NCI-H1694 (cell line): Measurements from ENCODE around the gene TNNI2.

Experiments
- DNase-seq: peaks from one replicate; lab custom pipeline; 2025; lab: John Stamatoyannopoulos, UW

The TNNI2 gene

DNA sequence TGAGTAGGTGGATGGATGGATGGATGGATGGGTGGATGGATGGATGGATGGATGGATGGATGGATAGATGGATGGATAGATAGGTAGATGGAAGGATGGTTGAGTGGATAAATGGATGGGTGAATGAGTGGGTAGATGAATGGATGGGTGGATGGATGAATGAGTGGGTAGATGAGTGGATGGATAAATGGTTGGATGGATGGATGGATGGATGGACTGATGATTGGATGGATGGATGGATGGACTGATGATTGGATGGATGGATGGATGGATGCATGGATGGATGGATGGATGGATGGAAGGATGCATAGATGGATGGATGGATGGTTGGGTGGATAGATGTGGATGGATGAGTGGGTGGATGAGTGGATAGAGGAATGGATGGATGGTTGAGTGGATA, 17.2 kb upstream of the TNNI2 start:
- no peak for DNase-seq

DNA sequence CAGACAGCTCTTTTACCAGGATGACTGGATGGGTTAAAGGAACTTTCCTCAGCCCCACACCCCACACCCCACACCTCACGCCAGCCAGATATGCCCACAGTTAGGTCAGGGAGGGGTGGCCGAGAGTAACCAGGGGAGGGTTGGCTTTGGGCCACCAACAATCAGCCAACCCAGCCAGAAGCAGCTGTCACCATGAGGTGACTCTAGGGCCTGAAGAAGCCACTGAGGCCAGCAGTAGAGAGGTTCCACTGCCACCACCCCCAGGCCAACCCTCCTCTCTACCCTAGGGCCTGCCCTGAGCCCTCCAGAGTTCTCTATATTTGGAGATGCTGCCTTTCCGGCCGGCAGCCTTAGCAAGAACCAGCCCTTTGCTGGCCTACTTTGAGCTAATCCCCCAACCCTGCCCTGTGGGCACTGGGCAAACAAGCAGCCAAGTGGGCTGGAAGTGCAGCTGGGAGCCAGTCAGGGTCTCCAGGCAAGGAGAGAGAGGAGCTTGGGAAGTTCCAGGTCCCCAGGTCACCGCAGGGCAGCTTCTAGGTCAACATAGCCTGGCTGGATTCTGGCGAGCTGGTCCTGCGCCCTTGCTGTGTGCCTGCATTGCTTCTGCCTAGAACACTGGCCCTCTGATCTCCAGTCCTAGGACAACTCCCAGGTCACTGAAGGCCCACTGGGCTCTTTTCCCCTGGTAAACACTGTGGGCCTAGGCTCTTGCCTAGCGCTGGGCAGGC, 16.0 kb upstream of the TNNI2 start:
- no peak for DNase-seq

DNA sequence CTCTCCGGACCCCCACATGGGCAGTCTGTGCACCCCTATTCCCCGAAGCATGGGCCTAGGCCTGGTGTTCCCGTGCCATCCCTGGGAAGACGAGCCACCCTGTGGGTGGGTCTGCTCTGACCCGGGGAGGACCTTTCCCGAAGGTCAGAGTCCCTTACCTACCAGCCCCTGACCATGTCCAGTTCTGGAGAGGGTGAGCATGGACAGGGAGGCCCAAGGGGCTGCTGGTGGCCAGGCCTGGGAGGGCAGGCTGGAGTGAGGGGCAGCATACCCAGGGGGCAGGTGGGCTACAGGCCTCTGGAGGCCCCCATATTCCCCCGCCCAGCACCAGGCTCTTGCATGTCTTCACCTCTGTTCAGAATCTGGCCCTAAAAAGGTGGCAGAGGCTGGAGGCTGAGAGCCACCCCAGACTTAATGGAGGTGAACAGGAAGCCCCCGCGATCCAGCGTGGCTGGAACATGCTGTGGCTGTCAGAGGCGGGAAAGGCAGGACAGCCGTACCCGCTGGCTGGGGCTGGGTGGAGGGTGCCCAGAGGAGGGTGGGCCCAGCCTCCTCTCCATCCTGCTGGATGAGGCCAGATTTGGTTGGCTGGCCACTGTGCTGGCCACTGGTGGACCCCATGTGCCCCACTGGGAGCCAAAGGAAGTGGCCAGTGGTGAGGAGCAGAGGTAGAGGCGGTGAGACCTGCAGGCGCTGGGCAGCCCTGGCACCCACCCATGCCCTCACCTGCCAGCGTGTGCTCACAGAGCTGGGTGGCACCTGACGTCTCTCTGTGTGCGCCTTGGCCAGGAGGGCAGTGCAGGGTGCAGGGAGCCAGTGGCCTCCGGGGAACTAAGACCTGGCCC, 15.2 kb upstream of the TNNI2 start:
- no peak for DNase-seq

DNA sequence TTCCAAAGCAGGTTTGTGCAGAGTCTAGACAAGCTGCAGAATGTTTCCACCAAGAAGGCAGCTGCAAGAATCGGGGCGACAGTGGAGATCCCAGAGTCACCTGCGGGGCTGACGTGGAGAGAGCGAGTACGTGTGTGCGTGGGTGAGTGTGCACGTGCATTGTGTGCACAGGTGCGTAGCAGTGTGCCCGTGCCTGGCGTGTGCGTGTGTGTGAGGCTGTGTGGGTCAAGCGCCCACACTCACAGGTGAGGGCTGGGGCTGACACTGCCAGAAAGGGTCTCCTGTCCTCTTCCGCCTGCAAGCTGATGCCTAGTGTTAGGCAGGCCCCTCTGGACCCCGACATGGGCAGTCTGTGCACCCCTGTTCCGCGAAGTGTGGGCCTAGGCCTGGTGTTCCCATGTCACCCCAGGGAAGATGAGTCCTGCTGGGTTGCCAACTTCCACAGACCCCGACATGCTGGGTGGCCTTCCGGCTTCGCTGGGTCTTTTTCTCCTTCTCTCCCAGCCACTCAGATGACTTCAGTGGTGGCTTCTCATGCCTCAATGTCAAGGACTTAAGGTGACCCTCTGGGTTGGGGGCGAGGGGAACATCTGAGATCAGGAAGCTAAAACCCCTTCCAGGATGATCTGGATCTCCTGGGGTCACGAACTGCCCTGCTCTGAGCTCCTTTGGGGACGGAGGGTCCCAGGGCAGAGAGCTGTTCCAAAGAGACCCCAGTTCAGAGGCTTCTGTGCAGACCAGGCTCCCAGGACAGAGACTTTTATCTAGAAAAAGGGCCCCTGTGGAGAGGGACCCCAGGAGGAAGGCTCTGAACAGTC, 14.4 kb upstream of the TNNI2 start:
- DNase-seq: no peak

DNA sequence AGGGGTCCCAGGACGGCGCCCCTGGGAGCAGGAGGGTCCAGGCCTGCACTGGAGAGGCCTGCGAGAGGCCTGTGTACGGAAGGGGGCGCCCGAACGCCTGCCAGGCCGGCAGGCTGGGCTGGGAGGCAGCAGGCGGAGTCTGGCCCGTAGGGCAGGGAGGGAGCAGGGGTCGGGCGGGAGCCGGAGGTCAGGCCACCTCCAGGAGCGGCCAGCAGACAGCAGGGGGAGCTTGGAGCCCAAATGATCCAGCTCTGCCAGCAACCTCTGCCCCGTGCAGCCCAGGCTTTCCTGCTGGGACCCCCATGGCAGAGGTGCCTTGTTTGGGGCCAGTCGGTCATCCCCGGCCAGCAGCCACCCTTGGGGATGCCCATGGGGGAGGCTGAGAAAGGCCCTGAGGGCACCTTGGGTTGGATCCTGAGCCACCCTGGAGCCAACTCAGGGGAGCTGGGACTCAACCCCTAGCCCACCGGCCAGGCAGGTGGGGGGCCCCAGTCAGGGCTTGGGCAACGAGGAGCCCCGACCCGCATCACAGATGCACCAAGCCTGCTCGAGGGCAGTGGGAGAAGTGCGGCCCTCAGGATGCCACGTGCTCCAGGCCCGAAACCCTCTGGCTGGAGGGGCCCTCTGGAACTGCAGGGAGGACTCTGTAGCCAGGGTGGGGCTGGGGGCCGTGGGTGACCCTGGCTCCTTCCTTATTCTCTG, 13.6 kb upstream of the TNNI2 start:
- no peak for DNase-seq

DNA sequence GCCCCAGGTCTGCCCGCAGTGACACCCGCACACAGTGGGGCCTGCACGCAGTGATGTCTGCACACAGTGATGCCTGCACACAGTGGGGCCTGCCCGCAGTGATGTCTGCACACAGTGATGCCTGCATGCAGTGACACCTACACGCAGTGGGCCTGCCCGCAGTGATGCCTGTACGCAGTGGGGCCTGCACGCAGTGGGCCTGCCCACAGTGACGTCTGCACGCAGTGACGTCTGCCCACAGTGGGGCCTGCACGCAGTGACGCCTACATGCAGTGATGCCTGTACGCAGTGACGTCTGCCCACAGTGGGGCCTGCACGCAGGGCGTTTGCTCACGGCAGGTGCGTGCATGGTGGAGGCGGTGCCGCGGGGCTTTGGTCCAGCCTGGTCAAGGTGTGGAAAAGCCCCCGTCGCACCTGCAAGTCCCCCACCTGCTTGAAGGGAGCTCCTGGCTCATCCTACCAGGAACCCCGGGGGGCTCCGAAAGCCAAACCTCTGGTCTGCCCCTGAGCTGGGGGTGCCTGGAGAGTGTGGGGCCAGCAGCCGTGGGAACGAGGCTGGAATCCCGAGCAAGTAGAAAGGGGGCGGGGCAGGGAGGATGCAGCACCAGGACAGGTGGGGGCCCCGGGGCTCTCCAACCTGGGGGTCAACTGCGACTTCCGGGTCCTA, 12.9 kb upstream of the TNNI2 start:
- DNase-seq: no peak

DNA sequence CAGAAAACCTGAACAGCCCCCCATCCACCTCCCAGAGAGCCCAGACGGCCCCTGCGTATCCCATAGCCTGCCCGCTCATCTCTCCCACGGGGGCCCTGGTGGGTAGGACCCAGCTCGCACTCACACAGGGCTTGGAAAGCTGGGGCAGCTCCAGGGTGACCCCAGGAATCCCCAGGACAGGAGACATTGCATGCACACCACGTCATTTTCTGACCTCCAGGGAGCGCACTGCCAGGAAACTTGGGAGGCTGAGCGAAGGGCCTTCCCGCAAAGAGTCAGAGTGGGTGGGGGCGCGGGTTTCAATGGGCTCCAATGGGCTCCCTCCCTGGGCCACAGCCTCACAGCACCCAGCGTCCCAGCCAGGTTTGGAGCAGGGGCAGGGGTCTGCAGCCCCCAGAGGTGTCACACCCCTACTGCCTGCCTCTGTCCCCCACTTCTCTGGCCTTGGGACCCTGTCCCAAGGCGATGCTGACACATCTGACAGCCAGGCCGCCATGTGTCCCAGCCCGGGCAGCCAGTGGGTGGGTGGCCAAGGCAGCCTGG, 12.2 kb upstream of the TNNI2 start:
- no peak for DNase-seq

DNA sequence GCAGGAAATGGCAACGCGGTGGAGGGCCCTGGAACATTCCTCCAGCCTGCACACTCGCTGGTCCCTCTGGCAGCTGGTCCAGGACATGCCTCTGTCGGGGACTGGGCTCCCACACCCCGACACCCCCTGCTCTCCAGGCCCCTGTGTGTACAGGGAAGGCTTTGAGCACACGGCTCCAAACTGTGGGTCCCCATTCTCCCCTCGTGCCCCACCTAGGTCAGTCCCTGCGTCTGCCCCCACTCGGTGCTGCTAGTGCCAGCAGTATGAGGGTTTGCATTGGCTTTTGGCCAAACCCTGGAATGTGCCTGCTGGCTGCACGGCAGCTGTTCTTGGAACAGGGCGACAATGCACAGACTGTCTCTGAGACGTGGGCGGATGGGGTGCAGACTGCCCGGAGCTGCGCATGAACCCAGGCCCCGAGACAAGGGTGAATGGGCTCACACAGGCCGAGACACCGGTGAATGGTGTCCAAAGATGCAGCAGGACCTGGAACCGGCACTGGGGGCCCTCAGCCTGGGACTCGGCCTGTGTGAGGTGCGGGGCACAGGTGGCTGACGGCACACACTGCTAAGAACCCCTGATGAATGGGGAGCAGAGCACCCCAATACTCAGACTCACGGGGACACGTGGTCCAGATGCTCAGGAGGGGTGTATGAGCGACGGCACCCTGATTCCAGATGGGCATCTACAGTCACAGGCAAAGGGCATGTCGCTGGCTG, 11.5 kb upstream of the TNNI2 start:
- DNase-seq: peak; percentile 64

DNA sequence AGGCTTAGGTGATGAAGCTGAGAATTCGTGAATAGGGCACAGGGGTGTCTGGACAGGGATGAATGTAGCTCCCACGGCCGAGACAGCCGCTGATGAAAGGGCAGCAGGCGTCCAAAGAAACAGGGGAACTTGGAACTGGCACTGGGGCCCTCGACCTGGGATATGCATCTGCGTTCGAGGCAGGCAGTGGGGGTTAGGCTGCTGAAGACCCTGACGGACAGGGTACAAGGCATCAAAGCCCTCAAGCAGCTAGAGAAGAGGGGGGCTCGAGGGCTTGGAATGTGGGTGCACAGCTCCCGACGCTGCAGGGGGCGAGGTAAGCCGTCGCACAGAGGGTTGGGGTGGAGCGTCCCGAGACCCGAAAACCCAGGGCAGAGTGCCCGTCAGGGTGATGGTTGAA, 10.8 kb upstream of the TNNI2 start:
- no peak for DNase-seq

DNA sequence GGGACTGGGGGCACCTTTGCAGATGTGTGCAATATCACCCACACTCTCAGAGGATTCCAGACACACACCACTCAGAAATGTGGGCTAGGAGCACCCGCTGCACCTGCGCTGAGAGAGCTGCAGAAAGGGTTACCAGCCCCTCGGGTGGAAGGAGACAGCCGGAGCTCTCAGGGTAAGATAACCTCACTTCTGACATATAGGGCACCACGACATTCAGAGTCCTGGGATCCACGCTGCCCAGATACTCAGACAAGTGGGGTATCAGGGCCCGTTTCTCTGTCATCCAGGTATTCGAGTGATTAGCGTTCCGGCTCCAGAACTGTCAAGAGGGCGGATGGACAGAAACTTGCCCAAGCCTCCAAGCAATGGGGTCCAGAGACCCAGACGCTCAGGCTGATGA, 10.2 kb upstream of the TNNI2 start:
- DNase-seq: no peak

DNA sequence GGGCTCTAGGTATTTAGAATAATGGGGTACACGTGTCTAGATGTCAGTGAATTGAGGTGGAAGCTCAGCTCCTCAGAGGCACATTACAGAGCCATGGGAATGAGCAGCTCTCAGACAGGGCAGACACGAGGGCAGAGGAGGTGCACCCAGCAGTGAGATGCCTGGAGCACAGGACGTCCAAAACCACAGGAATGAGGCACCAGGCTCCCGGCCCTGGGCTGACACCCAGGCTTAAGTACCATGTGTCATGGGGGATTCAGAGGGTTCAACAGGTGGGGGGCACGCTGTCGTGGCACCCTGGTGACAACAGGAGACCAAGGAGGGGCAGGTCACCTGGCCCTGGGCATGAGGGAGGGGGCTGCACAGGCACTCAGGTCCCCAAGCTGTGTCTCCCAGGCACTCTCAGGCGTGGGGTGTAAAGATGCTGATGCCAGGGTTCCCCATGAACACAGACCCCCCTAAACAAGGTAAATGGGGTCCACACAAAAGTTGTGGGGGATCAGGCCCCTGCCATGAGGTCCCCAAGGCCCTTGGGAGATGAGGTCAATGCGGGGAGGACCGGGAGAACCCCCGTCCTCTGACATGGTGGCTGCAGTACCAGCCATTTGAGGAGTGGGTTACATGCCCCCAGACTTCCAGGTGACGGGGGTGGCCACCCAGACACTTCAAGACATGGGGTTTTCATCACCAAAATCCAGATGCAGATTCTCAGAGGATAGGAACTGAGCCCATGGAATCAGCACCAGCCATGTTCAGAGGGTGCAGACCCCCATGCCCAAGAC, 9.6 kb upstream of the TNNI2 start:
- DNase-seq: no peak

DNA sequence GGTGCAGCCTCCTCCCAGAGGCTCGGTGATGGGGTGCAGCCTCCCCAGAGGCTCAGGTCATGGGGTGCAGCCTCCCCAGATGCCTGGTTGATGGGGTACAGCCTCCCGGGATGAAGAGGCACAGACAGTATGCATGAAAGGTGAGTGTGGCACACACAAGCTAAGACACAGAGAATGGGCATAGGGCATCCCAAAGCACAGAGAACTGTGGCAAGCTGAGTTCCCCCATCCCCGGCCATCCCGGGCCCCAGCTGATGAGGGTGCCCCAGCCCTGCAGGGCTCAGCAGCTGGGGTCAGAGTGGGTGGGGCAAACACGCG, 8.8 kb upstream of the TNNI2 start:
- no peak for DNase-seq

DNA sequence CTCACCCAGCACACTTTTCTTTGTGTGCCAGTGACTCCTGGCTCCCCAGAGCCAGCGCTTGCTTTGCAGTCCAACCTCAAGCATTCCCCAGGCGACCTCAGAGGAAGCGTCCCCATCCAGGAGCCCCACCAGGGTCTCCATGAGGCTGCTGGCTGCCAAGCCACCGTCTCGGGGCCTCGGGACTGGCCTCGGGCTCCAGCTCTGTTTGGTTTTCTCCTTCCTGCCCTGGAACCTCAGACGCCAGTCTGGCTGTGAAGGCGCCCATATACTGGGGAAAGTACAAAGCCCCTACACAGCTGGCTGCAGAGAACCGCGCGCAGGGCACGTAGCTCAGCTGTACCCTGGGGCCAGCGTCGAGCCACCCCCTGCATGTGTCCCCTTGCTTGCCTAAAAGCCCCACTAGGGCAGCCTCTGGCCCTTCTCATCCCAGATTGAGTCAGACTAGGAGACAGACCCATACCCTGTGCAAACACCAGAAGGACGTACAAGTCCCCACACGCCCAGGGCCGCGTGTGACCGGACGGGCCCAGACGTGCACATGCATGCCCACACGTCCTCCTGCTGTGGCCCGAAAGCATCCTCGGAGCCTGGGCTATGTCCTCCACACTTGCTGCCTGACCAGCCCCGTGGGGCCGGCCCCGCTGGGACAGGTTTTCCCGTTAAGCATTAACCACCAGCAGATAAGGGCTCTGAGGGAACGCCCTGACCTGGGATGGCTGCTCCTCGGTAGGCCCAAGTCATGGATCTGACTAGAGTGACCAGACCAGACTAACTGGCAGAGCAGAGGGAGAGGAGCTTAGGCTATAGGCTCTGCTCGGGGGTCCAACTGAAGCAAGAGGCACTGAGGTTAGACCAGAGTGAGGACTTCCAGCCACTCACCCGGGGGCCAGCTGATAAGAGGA, 8.2 kb upstream of the TNNI2 start:
- DNase-seq: no peak

DNA sequence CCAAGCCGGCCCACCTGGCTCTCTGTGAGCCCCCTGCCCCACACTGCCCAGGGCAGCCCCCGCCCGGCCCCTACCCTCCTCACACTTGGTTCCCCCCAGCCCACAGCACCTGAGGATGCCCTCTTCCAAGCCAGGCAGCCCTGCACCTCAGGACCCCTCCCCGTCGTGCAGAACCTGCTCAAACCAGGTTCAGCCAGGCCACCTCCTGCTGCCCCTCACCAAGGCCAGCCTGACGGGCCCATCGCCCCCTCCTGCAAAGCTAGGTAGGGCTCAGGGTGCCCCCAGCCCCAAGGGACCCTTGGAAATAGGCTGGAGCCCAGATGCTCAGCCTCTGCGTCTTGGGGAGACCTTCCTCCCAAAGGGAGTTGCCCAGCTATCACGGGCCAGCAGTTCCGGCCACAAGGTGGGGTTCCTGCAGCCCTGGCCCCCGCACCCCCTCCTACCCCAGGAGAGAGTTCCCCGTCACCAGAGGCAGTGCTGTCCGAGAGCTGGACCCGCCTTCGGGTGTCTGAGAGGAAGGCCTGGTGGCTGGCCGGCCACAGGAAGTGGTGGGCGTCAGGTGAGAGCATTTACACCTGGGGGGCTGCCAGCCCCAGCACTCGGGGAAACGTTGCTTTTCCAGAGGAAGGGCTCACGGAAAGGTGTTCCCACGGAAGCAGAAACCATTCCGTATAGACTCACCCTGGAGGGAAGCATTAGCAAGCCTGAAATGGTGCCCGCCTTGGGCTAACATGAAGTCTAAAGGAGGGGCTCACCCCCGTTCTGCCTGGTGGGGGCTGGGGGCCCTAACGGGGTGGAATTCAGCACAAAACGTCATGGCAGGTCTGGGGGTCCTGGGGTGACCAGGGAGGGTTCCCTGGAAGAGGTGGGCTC, 7.2 kb upstream of the TNNI2 start:
- no peak for DNase-seq

DNA sequence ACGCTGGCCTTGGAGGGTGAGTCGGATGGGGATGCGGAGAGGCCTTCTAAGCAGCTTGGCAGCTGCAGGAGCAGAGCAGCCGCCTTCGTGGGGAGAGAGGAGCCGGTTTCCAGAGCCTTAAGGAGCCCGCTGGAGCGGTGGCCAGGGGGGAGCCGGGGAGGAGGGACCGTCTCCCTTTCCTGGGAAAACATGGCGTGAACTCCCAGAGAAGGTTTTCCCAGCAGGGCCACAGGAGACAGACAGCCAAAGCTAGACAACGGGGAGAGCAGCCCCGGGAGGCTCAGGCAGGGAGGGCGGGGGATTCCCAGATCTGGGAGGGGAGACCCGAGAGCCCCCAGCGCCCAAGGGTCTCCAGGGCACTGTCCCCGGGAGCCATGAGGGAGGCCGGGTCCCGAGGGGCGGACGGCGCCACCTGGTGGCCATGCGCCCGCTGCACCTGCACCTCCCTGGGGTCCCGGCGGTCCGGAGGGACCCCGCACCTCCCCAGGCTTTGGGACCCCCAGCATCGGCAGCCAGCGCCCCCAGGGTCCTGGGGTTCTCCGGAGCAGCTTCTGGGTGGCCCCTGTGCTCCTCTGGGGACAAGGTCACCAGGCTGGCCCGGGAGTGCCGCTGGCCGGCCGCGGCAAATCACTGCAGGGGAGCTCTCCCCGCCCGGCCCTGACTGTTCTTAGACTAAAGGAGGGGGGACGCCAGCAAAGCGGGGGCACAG, 6.4 kb upstream of the TNNI2 start:
- no peak for DNase-seq

DNA sequence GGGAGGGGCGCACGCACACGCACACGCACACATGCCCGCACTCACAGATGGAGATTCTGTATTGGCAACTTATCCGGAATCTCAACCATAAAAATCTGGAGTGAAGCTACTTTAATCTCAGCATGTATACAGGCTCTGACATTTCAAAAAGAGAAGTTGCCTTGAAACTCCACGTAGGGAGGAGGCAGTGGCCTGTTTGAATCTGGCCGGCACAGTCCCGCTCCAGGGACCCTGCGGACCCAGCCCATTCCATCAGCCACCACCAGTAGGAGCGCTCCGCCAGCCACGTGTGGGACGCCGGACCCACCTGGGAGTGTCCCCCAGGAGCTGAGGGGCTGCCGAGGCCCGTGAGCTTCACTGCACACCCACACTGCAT, 5.9 kb upstream of the TNNI2 start:
- no peak for DNase-seq

DNA sequence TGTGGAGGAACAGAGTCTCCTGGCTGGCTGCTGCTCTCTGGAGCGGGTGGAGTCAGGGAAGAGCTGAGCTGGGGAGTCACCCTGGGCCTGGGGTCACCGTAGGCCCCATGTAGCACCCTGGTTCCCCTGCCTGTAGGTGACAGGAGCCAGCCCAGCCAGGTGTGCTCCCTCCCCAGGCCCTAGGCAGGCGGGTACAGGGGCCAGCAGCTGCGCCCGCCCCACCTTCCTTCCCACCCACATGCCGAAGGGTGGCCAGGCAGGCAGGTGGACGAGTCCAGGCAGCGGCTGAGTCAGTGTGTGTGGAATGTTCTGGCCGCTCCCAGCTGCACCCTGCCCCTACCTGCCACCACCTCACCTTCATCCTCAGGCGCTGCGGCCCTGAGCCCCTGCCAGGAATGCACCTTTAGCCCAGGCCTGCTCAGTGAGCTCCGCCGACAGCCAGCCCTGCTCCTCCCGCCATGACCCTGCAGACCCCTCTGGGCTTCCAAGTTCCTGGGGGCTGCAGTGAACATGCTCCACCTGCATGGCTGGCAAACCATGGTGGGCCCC, 4.6 kb upstream of the TNNI2 start:
- no peak for DNase-seq
